Jurkat, Clone E6-1 (cell line): ENCODE results near the gene SHC3.

ENCODE experiments used
- DNase-seq: peaks from one replicate; pipeline ENCODE4 v3.0.0-alpha.2; 2011; ENCODE audit warnings: low read depth, low spot score
- H3K4me3 ChIP-seq: 2 replicates; pipeline ENCODE4 v1.5.1; 2011; ENCODE audit warnings: mild to moderate bottlenecking, low read length, control low read depth, moderate library complexity

Gene SHC3

DNA sequence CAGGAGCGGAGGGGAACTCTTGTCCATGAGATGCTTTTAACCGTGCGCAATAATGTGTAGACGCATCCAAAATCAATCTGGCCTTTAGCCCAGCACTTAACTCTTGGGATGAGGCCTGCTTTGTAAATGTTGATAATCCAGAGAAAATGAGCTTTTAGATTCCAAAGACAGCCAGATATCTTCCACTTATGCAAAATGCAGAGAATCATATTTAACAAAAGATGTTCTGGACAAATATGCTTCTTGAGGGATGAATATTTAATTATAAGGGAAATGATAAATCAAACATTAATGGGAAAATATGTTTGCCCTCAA, 181.7 kb downstream of the SHC3 start:
- no peak overlapping the region for H3K4me3 ChIP-seq
- DNase-seq: no peak

DNA sequence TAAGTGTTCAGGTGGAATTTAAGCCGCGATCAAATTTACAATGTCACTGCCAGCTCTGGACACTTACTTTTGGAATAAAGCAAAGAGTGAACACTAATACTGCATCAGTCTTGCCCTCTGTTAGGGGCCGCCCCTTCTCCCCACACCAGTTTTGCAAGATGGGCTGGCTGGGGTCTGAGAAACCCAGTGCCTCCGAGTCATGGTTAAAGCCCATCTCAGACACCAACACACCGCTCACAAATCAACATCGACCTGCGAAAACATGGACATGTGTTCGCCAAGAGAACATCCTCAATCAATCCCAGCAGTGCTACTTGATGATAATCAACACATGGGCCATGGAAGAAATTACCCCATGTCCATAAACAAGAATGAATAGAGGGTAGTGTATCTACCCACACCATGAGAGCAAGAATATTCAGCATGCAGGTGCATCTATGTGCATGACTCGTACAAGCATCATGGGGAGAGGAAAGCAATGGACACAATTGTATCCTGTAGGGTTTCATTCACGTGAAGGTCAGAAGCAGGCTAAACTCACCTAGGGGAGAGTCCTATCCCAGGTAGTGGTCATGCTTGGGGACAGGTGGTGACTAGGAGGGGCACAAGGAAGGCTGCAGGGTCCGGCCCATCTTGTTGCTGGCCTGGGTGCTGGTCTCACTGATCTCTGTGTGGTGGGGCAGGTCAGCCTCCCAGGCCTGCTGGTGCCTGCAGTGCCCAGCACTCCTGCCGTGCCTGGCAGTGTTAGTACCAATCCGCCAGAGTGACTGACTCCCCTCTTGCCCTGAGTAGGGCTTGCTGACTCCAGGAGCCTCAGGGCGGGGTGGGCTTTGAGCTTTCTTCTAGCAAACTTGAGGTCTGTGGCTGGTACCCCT, 182.3 kb downstream of the SHC3 start:
- no peak overlapping the region for H3K4me3 ChIP-seq
- DNase-seq: no peak

- no peak overlapping the region for H3K4me3 ChIP-seq
- DNase-seq: no peak
Measured at GRCh38 chr9:88995627-88996026, 183.0 kb downstream of the SHC3 start.

DNA sequence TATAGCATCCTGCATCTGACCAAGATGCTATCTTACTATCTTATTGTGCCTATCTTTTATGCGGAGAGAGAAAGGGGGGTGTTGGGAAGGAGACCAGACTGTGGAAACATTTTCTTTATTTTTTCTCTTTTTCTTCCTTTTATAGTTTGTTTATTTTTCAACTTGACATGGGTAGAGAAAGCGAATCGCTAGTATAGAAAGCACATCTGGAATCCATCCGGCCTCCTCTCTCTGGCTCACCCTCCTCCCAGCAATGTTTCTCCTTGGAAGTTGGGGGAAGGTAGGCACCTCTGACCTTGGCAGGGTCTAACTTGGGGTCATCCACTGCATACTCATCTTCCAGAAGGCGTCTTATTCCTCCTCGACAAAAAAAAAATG, 183.4 kb downstream of the SHC3 start:
- DNase-seq: no peak
- H3K4me3 ChIP-seq: no peak overlapping the region

- no peak for DNase-seq
- H3K4me3 ChIP-seq: no peak overlapping the region
Measured at GRCh38 chr9:88994469-88995199, 184.0 kb downstream of the SHC3 start.

DNA sequence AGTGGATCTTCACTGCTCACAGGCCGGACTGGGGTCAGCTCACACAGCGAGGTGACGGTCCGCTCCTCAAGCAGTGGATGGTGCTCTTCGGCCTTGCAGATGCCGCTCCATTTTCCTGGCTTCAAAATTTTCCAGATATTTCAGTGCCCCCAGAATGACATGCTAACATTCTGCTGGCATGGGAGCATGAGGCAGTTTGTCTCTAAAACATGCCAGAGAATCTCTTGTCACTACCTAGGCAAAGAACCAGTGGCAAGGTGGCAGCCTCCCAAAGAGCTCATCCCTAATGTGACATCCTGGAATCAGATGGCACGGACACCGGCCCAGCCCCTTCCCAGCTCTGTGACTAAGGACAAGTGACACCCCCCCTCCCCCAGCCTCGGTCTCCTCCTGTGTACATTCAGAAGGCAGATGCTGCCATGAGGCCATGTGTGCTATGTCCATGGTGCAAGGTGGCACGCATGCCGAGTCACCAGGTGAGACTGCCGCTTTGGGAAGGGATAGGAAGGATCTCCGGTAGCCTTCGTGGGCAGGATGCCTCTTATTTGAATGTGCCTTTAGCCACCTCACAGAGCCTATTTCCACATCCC, 184.7 kb downstream of the SHC3 start:
- no peak overlapping the region for H3K4me3 ChIP-seq
- DNase-seq: no peak

GRCh38 chr9:88993327-88993726, 185.3 kb downstream of the SHC3 start:
- no peak for DNase-seq
- H3K4me3 ChIP-seq: no peak overlapping the region

GRCh38 chr9:88992556-88992955, 186.1 kb downstream of the SHC3 start:
- DNase-seq: no peak
- H3K4me3 ChIP-seq: peak overlapping the region; percentile 85

GRCh38 chr9:88991066-88992034, 187.3 kb downstream of the SHC3 start, which contains the start of gene S1PR3:
S1PR3 (plus strand) TSS chr9:88991468; CDS start chr9:89001201, 9,733 bp downstream.
- peak; percentile 51 for DNase-seq
- H3K4me3 ChIP-seq: peak within 1 kb of the TSS; percentile 85

GRCh38 chr9:88990729-88991065, 187.9 kb downstream of the SHC3 start:
- no peak for DNase-seq
- peak overlapping the region; percentile 85 for H3K4me3 ChIP-seq

- H3K4me3 ChIP-seq: peak overlapping the region; percentile 85
- DNase-seq: no peak
Measured at GRCh38 chr9:88990041-88990728, 188.4 kb downstream of the SHC3 start.

DNA sequence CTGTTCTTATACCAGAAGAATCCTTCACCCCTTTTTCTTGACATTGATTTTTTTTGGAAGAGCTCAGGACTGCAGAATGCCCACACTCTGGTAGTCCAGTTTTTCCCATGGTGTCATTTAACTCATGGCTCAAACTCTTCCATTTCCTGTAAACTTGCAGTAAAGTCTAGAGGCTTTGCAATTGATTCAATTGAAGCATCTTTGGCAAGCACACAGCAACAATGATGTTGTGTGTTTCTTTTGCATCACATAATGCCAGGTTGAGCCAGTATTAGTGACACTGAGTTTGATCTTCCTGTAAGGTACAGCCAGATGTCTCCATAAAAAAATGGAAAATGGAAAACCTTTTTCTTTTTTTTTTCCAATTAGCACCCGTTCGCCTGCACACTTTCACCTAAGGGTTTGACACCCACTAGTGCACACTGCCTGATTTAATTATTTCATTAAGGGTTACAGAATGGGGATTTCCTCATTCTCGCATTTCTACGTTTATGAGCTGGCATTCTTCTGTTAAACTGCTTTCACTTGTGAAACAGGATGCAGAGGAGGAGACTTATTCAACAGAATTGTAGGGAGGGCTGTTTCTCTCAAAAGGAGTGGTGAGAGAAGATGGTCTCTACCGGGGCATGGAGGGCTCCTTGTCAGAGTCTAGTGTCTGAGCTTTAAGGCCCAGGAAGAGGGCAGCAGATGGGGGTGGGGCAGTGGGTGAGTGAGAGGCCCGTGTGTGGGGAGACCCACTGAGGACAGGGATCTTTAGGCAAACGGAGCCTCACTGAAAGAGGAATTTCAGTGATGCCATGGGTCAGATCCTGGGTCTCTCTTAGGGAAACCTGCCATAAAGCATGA, 189.6 kb downstream of the SHC3 start:
- peak overlapping the region; percentile 85 for H3K4me3 ChIP-seq
- peak; percentile 85 for DNase-seq

DNA sequence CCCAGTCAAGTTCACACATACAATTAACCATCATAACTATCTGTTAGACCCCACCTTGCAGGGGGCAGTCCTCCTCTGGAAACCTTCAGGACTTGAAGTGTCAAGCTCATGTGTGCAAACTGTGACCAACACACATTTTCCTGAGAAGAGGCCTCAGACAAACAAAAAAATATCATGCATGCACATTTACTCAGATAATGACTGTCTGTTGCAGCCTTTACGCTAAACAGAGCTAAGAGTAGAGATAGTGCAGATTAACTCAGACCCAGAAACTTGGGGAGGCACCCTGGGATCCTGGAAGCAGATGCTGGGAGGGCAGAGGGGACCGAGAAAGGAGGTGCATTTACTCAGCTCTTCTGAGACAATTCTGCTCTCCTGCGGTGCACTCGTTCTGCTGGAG, 191.0 kb downstream of the SHC3 start:
- DNase-seq: no peak
- H3K4me3 ChIP-seq: no peak overlapping the region

DNA sequence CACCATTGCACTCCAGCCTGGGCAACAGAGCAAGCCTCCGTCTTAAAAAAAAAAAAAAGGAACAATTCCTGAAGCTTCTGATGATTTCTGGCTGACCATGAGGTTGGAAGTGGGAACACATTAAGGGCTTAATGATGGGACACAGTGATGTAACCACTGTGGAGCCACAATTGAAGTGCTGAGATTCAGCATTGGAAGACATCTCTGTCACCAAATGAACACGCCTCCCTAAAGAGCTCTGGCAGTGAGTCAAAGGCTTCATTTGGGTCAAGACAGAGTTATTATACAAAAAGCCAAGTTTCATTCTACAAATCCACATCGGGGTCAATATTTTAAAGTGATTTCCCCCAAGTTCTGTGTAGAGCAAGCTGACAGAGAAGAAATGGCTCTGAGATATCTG, 191.8 kb downstream of the SHC3 start:
- no peak overlapping the region for H3K4me3 ChIP-seq
- no peak for DNase-seq

GRCh38 chr9:88985616-88986015, 193.0 kb downstream of the SHC3 start:
- DNase-seq: no peak
- H3K4me3 ChIP-seq: no peak overlapping the region

DNA sequence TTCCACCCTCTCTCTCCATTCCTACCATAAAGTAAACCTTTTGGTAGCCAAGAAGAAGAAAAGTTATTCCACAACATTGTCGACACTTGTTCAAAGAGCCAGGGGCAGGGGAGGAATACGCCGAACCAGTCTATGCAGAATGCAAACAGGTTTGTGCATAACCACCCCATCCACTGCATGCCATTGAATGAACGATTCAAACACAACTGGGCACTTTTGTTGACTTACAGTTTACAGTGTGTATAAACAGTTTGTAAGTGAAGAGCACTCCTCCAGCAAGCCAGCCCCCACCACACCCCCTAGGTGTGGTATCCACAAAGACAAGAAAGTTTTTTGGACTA, 194.1 kb downstream of the SHC3 start:
- no peak overlapping the region for H3K4me3 ChIP-seq
- no peak for DNase-seq

GRCh38 chr9:88983865-88984542, 194.6 kb downstream of the SHC3 start:
- no peak overlapping the region for H3K4me3 ChIP-seq
- DNase-seq: no peak
